ENCODE results near the gene MYO18B.
"Not testable (repeated sequence)": the region's sequence is repeated elsewhere in the genome, so short reads cannot be mapped to it uniquely, and the experiment has no call there.

The MYO18B gene

GRCh38 chr22:25969286-25969685 lies 227.3 kb downstream of the MYO18B start:
- in situ Hi-C loops (cut with HindIII; ENCODE audit: low sequenced_read_pairs): no loop called here

GRCh38 chr22:25969901-25970300 lies 227.9 kb downstream of the MYO18B start:
- in situ Hi-C loops (cut with HindIII; ENCODE audit: low sequenced_read_pairs): no loop called here

- in situ Hi-C loops (cut with HindIII; ENCODE audit: low sequenced_read_pairs): no loop called here
Observed at GRCh38 chr22:25970374-25970911, 228.5 kb downstream of the MYO18B start.

- in situ Hi-C loops (cut with HindIII; ENCODE audit: low sequenced_read_pairs): no loop called here
Observed at GRCh38 chr22:25970999-25971811, 229.2 kb downstream of the MYO18B start.

- in situ Hi-C loops (cut with HindIII; ENCODE audit: low sequenced_read_pairs): no loop called here
Observed at GRCh38 chr22:25972397-25972796, 230.4 kb downstream of the MYO18B start.

- in situ Hi-C loops (cut with HindIII; ENCODE audit: low sequenced_read_pairs): no loop called here
Observed at GRCh38 chr22:25976356-25976755, 234.4 kb downstream of the MYO18B start.

GRCh38 chr22:25979968-25980367 lies 238.0 kb downstream of the MYO18B start:
- in situ Hi-C loops (cut with HindIII; ENCODE audit: low sequenced_read_pairs): no loop called here

- in situ Hi-C loops (cut with HindIII; ENCODE audit: low sequenced_read_pairs): not testable (repeated sequence)
Observed at GRCh38 chr22:25984911-25985310, 242.9 kb downstream of the MYO18B start.

- in situ Hi-C loops (cut with HindIII; ENCODE audit: low sequenced_read_pairs): no loop called here
Observed at GRCh38 chr22:25987948-25988347, 246.0 kb downstream of the MYO18B start.

- in situ Hi-C loops (cut with HindIII; ENCODE audit: low sequenced_read_pairs): no loop called here
Observed at GRCh38 chr22:25990940-25991339, 249.0 kb downstream of the MYO18B start.

GRCh38 chr22:25992331-25992730 lies 250.3 kb downstream of the MYO18B start:
- in situ Hi-C loops (cut with HindIII; ENCODE audit: low sequenced_read_pairs): no loop called here

- in situ Hi-C loops (cut with HindIII; ENCODE audit: low sequenced_read_pairs): no loop called here
Observed at GRCh38 chr22:25996669-25997068, 254.7 kb downstream of the MYO18B start.

- in situ Hi-C loops (cut with HindIII; ENCODE audit: low sequenced_read_pairs): no loop called here
Observed at GRCh38 chr22:25997886-25998775, 256.1 kb downstream of the MYO18B start.

- in situ Hi-C loops (cut with HindIII; ENCODE audit: low sequenced_read_pairs): no loop called here
Observed at GRCh38 chr22:26002456-26002855, 260.5 kb downstream of the MYO18B start.

- in situ Hi-C loops (cut with HindIII; ENCODE audit: low sequenced_read_pairs): no loop called here
Observed at GRCh38 chr22:26004477-26004876, 262.5 kb downstream of the MYO18B start.

GRCh38 chr22:26008587-26008986 lies 266.6 kb downstream of the MYO18B start:
- in situ Hi-C loops (cut with HindIII; ENCODE audit: low sequenced_read_pairs): no loop called here

- in situ Hi-C loops (cut with HindIII; ENCODE audit: low sequenced_read_pairs): no loop called here
Observed at GRCh38 chr22:26016916-26017315, 274.9 kb downstream of the MYO18B start.

GRCh38 chr22:26017932-26018331 lies 275.9 kb downstream of the MYO18B start:
- in situ Hi-C loops (cut with HindIII; ENCODE audit: low sequenced_read_pairs): no loop called here

GRCh38 chr22:26019596-26019995 lies 277.6 kb downstream of the MYO18B start:
- in situ Hi-C loops (cut with HindIII; ENCODE audit: low sequenced_read_pairs): no loop called here

GRCh38 chr22:26021516-26021915 lies 279.5 kb downstream of the MYO18B start:
- in situ Hi-C loops (cut with HindIII; ENCODE audit: low sequenced_read_pairs): no loop called here

GRCh38 chr22:26023104-26023775 lies 281.3 kb downstream of the MYO18B start:
- in situ Hi-C loops (cut with HindIII; ENCODE audit: low sequenced_read_pairs): no loop called here
